GM18873 (cell line): ENCODE results near the gene CDS2.
"Not testable (repeated sequence)": the region's sequence is repeated elsewhere in the genome, so short reads cannot be mapped to it uniquely, and the experiment has no call there.

Experiments
- ATAC-seq: cut with Tn5 transposase; IDR thresholded peaks from one replicate; pipeline ENCODE4 v1.9.1; 2021; ENCODE audit warnings: mild to moderate bottlenecking, moderate library complexity, moderate number of reproducible peaks; ENCODE audit not compliant: unreplicated experiment, low FRiP score

The CDS2 gene

GRCh38 chr20:5126512-5127203, at the start of gene CDS2:
TSS of gene CDS2 (plus strand) at chr20:5127008. CDS start at chr20:5127093, 85 bp downstream.
- ATAC-seq, result peak; percentile 82

GRCh38 chr20:5077761-5078387, 48.9 kb upstream of the CDS2 start:
- no peak for ATAC-seq

GRCh38 chr20:5078399-5078958, 48.3 kb upstream of the CDS2 start:
- ATAC-seq, result peak; percentile 97

DNA sequence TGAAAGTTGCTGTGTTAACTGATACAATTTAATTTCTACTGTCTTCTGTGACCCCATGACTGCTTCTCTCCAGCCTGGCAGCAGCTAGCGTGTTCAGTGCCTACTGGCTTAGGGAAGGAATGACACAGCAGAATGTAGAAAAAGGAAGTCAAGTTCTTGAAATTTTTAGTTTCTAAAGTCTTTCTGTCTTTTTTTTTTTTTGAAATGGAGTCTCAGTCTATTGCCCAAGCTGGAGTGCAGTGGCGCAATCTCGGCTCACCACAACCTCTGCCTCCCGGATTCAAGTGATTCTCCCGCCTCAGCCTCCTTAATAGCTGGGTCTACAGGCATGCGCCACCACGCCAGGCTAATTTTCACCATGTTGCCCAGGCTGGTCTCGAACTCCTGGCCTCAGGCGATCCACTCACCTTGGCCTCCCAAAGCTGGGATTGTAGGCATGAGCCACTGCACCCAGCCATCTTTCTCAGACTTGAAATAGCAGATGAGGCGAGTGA, 46.4 kb upstream of the CDS2 start:
- ATAC-seq, result no peak

- no peak for ATAC-seq
Measured at GRCh38 chr20:5085380-5085779, 41.4 kb upstream of the CDS2 start.

DNA sequence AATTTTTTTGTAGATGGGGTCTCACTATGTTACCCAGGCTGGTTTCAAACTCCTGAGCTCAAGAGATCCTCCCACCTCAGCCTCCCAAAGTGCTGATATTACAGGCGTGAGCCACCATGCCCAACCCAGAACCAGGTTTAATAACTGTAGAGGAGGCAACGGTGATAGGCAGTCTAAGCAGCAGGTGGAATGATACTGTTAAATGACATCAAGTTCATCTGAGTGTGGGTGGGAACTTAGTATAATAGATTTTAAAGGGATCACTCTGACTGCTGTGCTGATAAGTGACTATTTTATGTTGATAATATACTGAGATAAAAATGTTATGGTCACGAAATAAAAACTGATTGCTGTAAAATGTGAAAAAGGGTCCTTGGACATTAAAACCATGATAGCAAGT, 38.1 kb upstream of the CDS2 start:
- no peak for ATAC-seq

DNA sequence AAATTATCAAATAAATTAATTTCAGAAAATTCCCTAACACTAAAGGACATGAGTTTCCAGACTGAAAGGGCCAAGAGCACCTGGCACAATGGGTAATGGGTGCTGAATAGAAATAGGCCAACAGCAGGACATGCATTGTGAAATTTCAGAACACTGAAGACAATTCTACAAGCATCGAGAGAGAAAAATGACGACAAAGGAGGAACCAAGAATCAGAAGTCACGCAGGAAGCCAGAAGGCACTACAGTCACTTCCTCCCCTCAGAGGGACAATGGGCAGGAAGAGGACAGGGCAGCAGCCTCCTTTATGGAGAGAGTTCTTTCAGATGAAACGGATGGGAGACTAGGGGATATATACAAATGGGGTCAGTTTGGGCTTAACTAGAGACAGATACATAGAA, 36.6 kb upstream of the CDS2 start:
- no peak for ATAC-seq

GRCh38 chr20:5091902-5092301, 34.9 kb upstream of the CDS2 start:
- no peak for ATAC-seq

- no peak for ATAC-seq
Measured at GRCh38 chr20:5092765-5093339, 34.0 kb upstream of the CDS2 start.

- ATAC-seq, result no peak
Measured at GRCh38 chr20:5095454-5095853, 31.4 kb upstream of the CDS2 start.

DNA sequence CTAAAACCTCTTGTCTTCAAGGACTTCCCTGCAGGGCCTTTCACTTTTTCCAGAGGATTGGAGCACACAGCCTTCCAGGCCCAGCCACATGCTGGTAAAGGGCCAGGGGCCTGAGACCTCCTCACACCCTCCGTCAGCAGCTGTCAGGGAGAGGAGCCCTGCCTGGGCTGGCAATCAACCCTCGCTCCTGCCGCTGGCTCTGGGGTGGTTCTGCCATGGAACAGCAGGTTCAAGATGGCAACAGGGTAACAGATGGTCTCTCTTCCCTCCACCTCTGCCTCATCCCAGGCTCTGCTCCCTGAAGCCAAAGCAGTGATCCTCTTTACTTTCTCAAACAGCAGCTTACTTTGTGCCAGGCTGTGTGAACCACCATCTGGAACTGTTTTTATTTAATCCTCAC, 30.9 kb upstream of the CDS2 start:
- ATAC-seq, result no peak

GRCh38 chr20:5096463-5096862, 30.3 kb upstream of the CDS2 start:
- no peak for ATAC-seq

DNA sequence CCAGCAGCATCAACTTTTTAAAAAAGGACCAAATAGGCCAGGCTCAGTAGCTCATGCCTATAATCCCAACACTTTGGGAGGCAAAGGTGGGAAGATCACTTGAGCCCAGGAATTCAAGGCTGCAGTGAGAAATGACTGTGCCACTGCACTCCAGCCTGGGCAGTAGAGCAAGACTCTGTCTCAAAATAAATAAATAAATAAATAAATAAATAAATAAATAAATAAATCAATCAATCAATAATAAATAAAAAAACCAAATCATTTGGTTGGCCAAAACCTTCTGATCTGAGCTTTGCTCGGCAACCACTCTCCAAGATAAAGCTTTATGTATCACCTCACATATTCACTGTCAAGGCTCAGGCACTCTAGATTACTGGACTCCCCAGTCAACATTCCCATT, 27.8 kb upstream of the CDS2 start:
- ATAC-seq, result not testable (repeated sequence)

DNA sequence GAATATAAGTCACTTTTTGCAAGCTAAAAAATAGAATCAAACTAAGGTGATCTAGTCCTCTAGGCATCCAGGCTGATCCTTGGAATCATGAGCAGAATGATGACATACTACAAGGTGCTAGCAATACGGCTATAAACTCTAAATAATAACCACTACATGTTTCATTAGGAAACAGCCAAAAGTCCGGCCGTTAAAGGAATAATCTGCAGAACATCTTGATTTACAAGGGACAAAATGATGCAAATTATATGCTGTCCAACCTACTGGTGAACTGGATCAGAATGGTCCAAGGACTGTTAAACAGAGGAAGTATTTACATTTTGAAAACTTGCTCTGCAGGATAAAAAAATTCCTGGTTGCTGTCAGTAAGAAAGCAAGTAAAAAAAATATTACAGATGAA, 26.9 kb upstream of the CDS2 start:
- not testable (repeated sequence) for ATAC-seq

DNA sequence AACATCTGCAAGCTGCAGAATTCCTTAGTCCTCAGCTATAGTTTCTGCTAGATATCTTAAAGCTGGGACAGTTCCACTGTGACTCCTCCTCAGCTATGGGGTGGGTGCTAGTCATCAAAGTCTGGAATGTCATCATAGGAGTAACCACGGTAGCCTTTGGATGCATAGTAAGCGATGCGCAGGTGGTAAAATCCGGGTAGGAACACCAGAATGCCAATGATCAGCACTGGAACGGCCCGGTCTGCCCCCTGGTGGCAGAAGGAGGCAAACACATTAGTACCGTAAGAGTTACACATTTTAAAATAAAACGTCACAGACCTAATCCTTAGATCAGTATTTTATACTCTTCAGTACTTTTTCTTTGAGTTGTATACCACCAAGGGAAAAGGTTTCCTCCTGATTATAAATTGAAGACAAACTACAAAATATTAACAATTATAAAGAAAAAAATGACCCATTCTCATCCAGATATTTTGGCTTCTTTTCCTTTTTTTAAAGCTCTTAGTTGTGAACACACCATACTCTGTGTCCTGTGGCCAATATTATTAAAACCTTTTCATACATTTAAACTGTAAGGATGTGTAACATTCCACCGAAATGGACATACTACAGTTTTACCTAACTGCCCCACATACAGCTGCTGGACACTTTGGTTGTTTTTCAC, 26.0 kb upstream of the CDS2 start:
- no peak for ATAC-seq

- ATAC-seq, result no peak
Measured at GRCh38 chr20:5104479-5104878, 22.3 kb upstream of the CDS2 start.

DNA sequence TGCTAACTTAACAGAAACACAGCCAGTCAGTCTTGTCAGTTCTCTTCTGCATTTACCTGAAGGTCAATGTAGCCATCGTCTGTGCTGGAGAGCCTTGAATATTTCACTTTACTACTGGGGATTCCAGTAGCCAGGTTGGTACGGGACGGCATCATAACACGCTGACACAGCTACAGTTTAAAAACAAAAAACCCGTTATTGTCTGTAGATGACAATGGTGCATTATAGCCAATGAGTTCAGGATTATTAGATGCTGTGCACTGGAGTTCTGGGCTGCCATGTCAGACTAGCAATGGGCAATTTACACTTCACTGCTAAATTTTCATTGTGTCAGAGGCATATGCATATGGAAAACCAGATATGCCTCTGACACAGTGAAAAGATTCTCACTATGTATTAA, 17.5 kb upstream of the CDS2 start:
- ATAC-seq, result no peak

DNA sequence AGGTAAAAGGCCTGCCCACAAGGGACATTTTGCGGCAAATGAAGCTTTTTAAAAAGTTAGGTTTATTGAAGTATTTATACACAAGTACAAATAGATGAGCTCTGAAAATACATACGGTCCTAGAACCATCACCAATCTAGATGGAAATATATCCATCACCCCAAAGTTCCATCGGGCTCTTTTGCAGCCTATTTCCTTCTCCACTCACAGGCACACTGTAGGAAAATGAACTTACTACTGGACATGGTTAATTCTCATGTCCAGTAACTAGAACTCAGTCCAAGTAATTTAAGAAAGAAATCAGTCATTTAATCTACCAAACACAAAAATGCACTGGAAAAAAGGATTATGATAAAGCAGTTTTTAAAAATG, 13.2 kb upstream of the CDS2 start:
- no peak for ATAC-seq

DNA sequence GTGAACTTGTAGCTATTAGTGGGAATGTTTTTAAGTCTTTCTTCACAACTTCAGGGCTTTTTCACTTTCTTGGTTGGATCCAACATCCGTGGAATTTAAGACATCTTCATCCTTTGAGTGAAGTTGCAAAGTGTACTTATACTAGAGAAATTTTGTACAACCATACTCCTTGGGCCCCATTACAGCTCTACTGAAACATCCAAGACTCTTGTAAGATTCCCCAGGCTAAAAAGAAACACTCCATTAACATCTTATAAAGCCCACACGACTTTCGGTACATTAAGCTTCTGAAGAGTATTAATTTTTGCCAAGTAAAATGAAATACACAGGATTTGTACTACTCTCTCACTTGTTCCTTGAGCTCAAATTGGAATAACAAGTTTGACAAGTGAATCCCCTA, 12.4 kb upstream of the CDS2 start:
- no peak for ATAC-seq

DNA sequence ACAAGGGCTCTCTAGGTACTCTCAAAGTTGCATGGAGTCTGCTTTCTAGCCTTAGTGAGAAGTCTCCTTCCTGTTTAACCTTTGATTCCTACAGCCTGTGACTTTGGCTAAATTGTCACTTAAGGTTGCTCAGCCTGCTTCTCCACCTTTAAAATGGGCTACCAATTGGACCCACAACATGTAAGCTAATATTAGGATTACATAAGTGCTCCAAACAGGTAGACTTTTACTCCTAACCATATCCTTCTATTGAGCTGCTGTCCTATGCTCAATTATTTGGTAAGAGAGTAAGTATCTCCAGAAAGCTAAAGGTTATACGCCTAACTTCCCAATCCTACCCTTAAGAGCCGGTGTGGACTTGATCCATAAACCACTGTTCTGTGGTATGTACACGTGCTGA, 9.9 kb upstream of the CDS2 start:
- no peak for ATAC-seq
